Muscle of leg (tissue), 11 donors: ENCODE data around the gene KIFC1. TPM values are rescaled to one million over a fixed set of nuclear protein-coding genes. Genes with fewer than 3 reads are reported as not detected.
"Not testable (repeated sequence)": the region's sequence is repeated elsewhere in the genome, so short reads cannot be mapped to it uniquely, and the experiment has no call there.

Experiments
- DNase-seq: peaks from one replicate; pipeline ENCODE4 v3.0.0; 2013
- H3K27ac ChIP-seq: one replicate; pipeline ENCODE4 v1.5.1; 2013; ENCODE audit warnings: mild to moderate bottlenecking, low read length, control low read depth
- H3K27me3 ChIP-seq: one replicate; pipeline ENCODE4 v1.6.1; 2013; ENCODE audit warnings: low read length; ENCODE audit not compliant: control insufficient read depth, insufficient read depth
- H3K36me3 ChIP-seq: one replicate; pipeline ENCODE4 v1.6.1; 2013; ENCODE audit warnings: low read length; ENCODE audit not compliant: control insufficient read depth, insufficient read depth
- H3K4me1 ChIP-seq: one replicate; pipeline ENCODE4 v1.6.1; 2013; ENCODE audit warnings: low read length; ENCODE audit not compliant: control insufficient read depth, insufficient read depth
- H3K4me3 ChIP-seq: one replicate; pipeline ENCODE4 v1.5.1; 2013; ENCODE audit warnings: low read length, control low read depth
- H3K9me3 ChIP-seq: replicated peaks from 2 replicates; pipeline ENCODE4 v1.6.1; 2013; ENCODE audit warnings: low read depth, low read length; ENCODE audit not compliant: control insufficient read depth
- WGBS: methylation state at CpG from one replicate; pipeline ENCODE4 v1.1.5; 2013; ENCODE audit warnings: missing lambda C conversion rate; ENCODE audit not compliant: insufficient coverage; 5-methylcytosine and 5-hydroxymethylcytosine counted together
- polyA plus RNA-seq, 8 donors: library from polyadenylated mRNA; unstranded; fragments of 120-200 nt; gene quantifications; one replicate each; pipeline versions ENCODE4 v1.2.1 to v1.2.3, GENCODE V29; 2013; ENCODE audit warnings: inconsistent platforms in 1 of 8, low replicate concordance in 1 of 8; ENCODE audit not compliant: insufficient read length in 8 of 8, insufficient read depth in 1 of 8
- total RNA-seq: library from RNA; stranded (reverse); fragments of 120-200 nt; gene quantifications from one replicate; pipeline ENCODE4 v1.2.4, GENCODE V29; 2013

Gene KIFC1
- total and polyA plus RNA-seq, 9 donors, result 10.5 to 37.6 (median 25.6) TPM

DNA sequence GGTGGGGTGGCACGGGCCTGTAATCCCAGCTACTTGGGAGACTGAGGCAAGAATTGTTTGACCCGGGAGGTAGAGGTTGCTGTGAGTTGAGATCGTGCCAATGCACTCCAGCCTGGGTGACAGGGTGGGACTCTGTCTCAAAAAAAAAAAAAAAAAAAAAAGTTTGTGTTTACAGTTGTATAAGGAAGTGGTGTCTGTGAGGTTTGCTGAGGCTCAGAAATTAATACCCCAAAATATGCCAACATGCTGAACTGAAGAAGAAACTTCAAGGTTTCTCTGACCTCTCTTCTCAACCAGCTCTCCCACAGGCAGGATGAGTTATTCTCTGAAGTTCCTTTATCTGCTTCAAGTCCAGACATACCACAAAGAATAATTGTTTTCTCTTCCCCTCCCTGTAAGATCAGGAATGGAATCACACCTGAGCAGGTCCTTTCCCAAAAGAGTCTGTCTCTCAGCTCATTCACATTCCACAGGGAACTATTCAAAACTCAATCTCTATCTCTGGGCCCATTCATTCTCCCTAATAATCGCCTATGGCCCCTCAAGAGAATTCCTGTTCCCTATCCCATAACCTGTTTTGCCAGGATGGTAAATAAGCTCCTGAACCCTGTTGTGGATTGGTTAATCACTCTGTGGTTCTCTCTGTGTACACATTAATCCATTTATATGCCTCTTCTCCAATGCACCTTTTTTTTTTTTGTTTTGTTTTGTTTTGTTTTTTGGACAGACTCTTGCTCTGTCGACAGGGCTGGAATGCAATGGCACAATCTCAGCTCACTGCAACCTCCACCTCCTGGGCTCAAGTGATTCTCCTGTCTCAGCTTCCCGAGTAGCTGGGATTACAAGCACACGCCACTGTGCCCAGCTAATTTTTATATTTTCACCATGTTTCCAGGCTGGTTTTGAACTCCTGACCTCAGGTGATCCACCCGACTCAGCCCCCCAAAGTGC lies 17.4 kb upstream of the KIFC1 start:
- 40% methylated on average over 3 of the region's 8 CpGs for WGBS
- H3K4me3 ChIP-seq, result no peak overlapping the region
- H3K9me3 ChIP-seq, result no peaks in the 10 kb centered on the region
- DNase-seq, result no peak
- no peaks in the 10 kb centered on the region for H3K36me3 ChIP-seq
- peak overlapping the region; percentile 80 for H3K27ac ChIP-seq
- H3K4me1 ChIP-seq, result peaks cover 19% of the 10 kb centered on the region
- H3K27me3 ChIP-seq, result no peaks in the 10 kb centered on the region

DNA sequence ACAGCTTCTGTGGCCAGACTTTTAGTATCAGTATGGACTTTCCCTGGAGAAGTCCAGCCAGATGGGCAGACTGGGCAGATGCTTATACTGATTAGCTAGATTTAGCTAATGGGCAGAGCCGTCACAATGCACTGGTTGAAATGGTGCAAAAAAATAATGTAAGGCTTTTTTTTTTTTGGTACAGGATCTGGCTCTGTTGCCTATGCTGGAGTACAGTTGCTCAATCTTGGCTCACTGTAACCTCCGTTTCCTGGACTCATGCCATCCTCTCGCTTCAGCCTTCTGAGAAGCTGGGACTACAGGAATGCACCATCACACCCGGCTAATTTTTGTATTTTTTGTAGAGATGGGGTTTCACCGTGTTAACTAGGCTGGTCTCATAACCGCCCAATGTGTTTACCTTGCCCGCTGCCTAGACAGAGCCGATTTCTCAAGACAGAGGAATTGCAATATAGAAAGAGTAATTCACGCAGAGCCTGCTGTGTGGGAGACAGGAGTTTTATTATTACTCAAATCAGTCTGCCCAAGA lies 16.4 kb upstream of the KIFC1 start:
- Histone ChIP-seq H3K27me3 (no peaks in the 10 kb centered on the region), H3K4me1 (peaks cover 19% of the 10 kb centered on the region), H3K27ac (peak overlapping the region; percentile 80), H3K4me3 (no peak overlapping the region), H3K9me3 (no peaks in the 10 kb centered on the region), H3K36me3 (no peaks in the 10 kb centered on the region)
- DNase-seq, result peak; percentile 96
- WGBS, result 0% methylated on average over 4 of the region's 9 CpGs

DNA sequence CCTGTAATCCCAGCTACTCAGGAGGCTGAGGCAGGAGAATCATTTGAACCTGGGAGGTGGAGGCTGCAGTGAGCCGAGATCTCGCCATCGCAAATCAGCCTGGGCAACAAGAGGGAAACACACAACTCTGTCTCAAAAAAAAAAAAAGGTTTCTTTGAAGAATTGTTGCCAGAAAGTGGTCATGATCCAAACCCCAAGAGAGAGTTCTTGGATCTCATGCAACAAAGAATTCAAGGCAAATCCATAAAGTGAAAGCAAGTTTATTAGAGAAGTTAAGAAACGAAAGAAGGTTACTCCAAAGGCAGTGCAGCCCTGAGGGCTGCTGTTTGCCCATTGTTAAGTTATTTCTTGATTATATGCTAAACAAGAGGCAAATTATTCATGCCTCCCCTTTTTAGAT lies 14.5 kb upstream of the KIFC1 start:
- peak; percentile 79 for DNase-seq
- Histone ChIP-seq H3K4me1 (peaks cover 19% of the 10 kb centered on the region), H3K9me3 (no peaks in the 10 kb centered on the region), H3K27ac (peak overlapping the region; percentile 13), H3K27me3 (no peaks in the 10 kb centered on the region), H3K4me3 (no peak overlapping the region), H3K36me3 (no peaks in the 10 kb centered on the region)
- WGBS, result no CpG with 5 or more reads among the region's 4 CpGs

DNA sequence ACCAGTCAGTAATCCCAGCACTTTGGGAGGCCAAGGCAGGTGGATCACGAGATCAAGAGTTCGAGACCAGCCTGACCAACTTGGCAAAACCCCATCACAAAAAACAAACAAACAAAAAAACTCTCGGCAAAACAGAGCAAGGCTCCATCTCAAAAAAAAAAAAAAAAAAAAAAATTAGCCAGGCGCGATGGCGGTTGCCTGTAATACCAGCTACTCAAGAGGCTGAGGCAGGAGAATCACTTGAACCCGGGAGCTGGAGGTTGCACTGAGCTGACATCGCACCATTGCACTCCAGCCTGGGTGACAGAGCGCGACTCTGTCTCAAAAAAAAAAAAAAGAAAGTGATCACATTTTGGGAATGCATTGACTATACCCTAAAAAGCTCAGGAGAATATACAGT lies 12.4 kb upstream of the KIFC1 start:
- not testable (repeated sequence) for H3K9me3 ChIP-seq, H3K27me3 ChIP-seq, H3K4me3 ChIP-seq, H3K36me3 ChIP-seq, DNase-seq, H3K27ac ChIP-seq
- 67% methylated on average over 1 of the region's 10 CpGs for WGBS
- peaks cover 19% of the 10 kb centered on the region for H3K4me1 ChIP-seq

DNA sequence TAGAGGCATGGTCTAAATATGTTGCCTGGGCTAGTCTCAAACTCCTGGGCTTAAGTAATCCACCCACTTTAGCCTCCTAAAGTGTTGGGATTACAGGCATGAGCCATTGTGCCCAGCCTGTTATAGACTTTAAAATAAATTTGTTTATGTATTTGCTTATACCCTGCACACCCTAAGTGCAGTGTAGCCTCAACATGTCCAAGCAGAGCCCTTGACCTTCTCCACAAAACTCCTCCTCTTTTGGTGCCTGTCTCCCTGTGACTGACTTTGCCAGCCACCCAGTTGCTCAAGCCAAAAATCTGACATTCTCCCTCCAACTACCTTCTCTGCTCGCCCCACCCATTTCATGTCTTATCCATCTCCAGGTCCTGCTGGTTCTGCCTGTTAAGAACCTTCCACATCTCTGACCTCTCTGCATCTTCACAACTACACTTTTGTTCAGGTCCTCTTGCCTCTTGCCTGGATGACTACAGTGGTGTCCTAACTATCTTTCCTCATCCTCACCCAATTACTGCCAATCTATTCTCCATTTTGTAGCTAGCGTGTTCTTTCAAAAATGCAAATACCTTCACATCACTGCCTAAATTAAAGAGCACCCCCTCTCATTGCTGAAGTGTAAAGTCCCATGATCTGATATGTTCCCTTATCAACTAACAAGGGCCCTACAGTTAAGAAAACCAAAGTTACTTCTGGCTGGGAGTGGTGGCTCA lies 11.2 kb upstream of the KIFC1 start:
- 82% methylated on average over 2 of the region's 2 CpGs for WGBS
- no peak for DNase-seq

DNA sequence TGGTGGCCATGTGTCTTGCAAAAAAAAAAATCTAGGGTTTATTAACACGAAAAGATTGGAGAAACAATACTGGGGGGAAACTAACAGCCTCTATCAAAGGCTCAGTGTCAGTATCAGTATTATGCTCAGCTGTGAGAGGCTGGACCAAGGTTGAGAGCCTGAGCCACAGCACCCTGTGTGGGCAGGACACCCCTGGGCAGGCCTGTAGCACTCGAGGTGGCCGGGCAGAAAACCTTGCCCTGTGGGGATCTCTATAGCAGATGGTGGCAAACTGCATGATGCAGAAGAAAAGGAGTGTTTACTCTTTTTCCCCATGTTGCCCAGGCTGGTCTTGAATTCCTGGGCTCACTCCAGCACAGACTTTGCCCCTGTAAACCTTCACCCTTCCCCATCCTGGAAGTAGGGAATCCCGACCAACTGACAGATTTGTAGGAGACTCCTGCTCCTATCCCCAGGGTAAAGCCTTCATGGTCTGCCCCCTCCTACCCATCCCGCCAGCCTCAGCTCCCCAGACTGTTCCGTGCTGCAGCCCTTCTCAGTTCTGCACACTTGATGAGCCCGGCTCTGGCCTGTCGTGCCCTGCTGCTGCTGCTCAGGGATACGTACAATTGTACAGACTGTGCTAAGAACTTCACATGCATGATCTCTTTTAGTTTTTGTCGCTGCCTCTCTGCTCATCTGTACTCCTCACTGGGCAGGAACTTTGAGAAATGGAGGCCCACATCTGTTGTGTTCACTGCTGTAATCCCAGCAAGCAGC lies 8.0 kb upstream of the KIFC1 start:
- 74% methylated on average over 9 of the region's 10 CpGs for WGBS
- no peak for DNase-seq

More for the DNA sequence above, 11.2 kb upstream of the KIFC1 start:
- Histone ChIP-seq H3K9me3 (no peaks in the 10 kb centered on the region), H3K27me3 (no peaks in the 10 kb centered on the region), H3K36me3 (no peaks in the 10 kb centered on the region), H3K4me1 (peaks cover 7% of the 10 kb centered on the region), H3K4me3 (no peak overlapping the region), H3K27ac (no peak overlapping the region)

DNA sequence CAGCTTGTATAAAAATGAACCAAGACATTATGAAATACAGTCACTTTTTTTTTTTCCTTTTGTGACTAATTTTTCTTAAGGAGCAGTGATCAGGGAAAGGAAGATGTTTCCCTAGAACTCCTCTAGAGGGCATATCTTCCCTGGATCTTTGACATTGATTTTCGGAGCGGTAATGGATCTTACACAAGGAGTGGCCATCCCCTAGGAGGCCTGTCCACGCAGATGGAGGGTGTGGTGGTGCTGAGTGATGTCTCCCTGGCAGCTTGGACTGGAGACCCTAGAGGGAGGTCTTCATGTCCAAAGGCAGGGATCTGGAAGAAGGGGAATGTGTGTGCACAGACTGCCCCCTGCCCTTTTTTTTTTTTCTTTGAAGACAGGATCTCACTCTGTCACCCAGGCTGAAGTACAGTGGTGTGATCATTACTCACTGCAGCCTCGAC lies 7.0 kb upstream of the KIFC1 start:
- Histone ChIP-seq H3K9me3 (no peaks in the 10 kb centered on the region), H3K27ac (no peak overlapping the region), H3K4me3 (no peak overlapping the region), H3K36me3 (no peaks in the 10 kb centered on the region), H3K27me3 (no peaks in the 10 kb centered on the region), H3K4me1 (no peaks in the 10 kb centered on the region)
- 12% methylated on average over 4 of the region's 4 CpGs for WGBS
- DNase-seq, result peak; percentile 55

More for the DNA sequence above, 8.0 kb upstream of the KIFC1 start:
- Histone ChIP-seq H3K9me3 (no peaks in the 10 kb centered on the region), H3K27ac (no peak overlapping the region), H3K27me3 (no peaks in the 10 kb centered on the region), H3K4me3 (no peak overlapping the region), H3K36me3 (no peaks in the 10 kb centered on the region), H3K4me1 (no peaks in the 10 kb centered on the region)

DNA sequence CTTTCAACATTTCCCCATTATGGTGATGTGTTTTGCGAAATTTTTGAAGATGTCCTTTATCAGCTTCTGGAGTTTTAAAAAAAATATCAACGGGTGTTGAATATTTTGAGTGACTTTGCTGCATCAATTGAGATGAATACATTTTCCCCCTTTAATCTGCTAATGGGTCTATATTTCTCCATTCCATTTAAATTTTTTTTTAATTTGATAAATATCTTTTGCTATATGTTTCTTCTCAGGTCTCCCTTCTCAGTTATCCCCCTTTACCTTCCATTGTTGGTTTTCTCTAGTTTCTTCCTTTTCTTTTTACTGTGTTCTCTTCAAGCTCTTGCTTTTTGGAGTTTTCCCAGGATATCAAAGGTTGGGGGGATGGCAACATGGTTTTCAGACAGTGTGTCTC lies 1.4 kb upstream of the KIFC1 start:
- no CpG with 5 or more reads among the region's 2 CpGs for WGBS
- no peak overlapping the region for H3K4me3 ChIP-seq
- DNase-seq, result no peak
- no peaks in the 10 kb centered on the region for H3K27me3 ChIP-seq
- peaks cover 23% of the 10 kb centered on the region for H3K4me1 ChIP-seq
- no peaks in the 10 kb centered on the region for H3K9me3 ChIP-seq
- no peak overlapping the region for H3K27ac ChIP-seq
- H3K36me3 ChIP-seq, result no peaks in the 10 kb centered on the region

DNA sequence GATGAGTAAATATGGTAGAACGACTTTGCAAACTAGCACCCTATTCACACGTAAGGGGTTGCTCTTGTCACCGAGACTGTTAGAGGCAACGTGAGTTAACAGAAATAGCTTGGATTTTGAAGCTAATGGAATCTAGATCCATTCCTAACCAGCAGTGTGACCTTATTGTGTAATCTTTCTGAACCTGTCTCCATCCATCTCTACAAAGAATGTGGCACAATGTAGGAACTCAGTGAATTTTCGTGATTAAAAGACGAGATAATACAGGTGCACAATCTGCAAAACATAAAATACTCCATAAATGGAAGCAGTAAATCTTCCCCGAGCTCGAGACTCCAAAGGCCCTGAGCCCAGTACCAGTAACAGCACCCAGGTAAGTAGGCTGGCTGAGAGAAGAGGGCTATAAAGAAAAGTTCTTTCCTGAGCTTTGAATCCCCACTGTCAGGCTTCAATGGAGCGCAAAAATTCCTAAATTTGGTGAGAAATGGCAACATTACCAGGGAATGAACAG lies 801 bp upstream of the KIFC1 start:
- H3K36me3 ChIP-seq, result no peaks in the 10 kb centered on the region
- 0% methylated on average over 1 of the region's 9 CpGs for WGBS

More for the DNA sequence above, 801 bp upstream of the KIFC1 start:
- no peak for DNase-seq
- Histone ChIP-seq H3K9me3 (no peaks in the 10 kb centered on the region), H3K4me1 (peaks cover 23% of the 10 kb centered on the region), H3K27ac (peak overlapping the region; percentile 95), H3K27me3 (no peaks in the 10 kb centered on the region), H3K4me3 (peak overlapping the region; percentile 28)
